GM12874 (cell line): Measurements from ENCODE around the gene CDH23.

Experiments used
- CTCF ChIP-seq: IDR thresholded peaks from 2 replicates; pipeline ENCODE4 v1.5.1; 2011; ENCODE audit warnings: low read depth, mild to moderate bottlenecking, control low read depth, low read length, moderate library complexity; ENCODE audit not compliant: insufficient read depth

The CDH23 gene

GRCh38 chr10:71486484-71487114 is 89.9 kb downstream of the CDH23 start:
- TF ChIP-seq CTCF: peak; percentile 80

GRCh38 chr10:71487726-71488125 is 91.0 kb downstream of the CDH23 start:
- no peak for TF ChIP-seq CTCF

- no peak for TF ChIP-seq CTCF
These were observed 92.4 kb downstream of the CDH23 start for GRCh38 chr10:71489077-71489476.

- no peak for TF ChIP-seq CTCF
These were observed 96.2 kb downstream of the CDH23 start for GRCh38 chr10:71492872-71493271.

GRCh38 chr10:71493741-71494140 is 97.0 kb downstream of the CDH23 start:
- no peak for TF ChIP-seq CTCF

- no peak for TF ChIP-seq CTCF
These were observed 97.8 kb downstream of the CDH23 start for GRCh38 chr10:71494476-71494875.

- TF ChIP-seq CTCF: no peak
These were observed 98.3 kb downstream of the CDH23 start for GRCh38 chr10:71494980-71495381.
